Ishikawa (cell line): ENCODE results near the gene SNRK.

ENCODE experiments used
- CEBPB ChIP-seq: IDR thresholded peaks from 2 replicates; pipeline ENCODE4 v1.6.1; 2012
- CREB1 ChIP-seq: IDR thresholded peaks from 2 replicates; pipeline ENCODE4 v1.6.1; 2012; ENCODE audit warnings: low read depth
- EGR1 ChIP-seq: IDR thresholded peaks from 2 replicates; pipeline ENCODE4 v1.6.1; 2012
- EP300 ChIP-seq: IDR thresholded peaks from 2 replicates; pipeline ENCODE4 v1.6.1; 2012; ENCODE audit warnings: borderline replicate concordance
- FOXM1 ChIP-seq: IDR thresholded peaks from 2 replicates; pipeline ENCODE4 v1.6.1; 2012; ENCODE audit warnings: low read depth, borderline replicate concordance
- MAX ChIP-seq: IDR thresholded peaks from 2 replicates; pipeline ENCODE4 v1.6.1; 2012
- NFIC ChIP-seq: IDR thresholded peaks from 2 replicates; pipeline ENCODE4 v1.6.1; 2012
- RAD21 ChIP-seq: IDR thresholded peaks from 2 replicates; pipeline ENCODE4 v1.6.1; 2012; ENCODE audit warnings: low read depth
- REST ChIP-seq: IDR thresholded peaks from 2 replicates; pipeline ENCODE4 v1.6.1; 2012; ENCODE audit warnings: low read depth, mild to moderate bottlenecking
- TAF1 ChIP-seq: IDR thresholded peaks from 2 replicates; pipeline ENCODE4 v1.6.1; 2012; ENCODE audit warnings: low read depth, mild to moderate bottlenecking
- TEAD4 ChIP-seq: IDR thresholded peaks from 2 replicates; pipeline ENCODE4 v1.6.1; 2012
- YY1 ChIP-seq: IDR thresholded peaks from 2 replicates; pipeline ENCODE4 v1.6.1; 2012; ENCODE audit warnings: low read depth

- TF ChIP-seq NFIC (no peak), REST (no peak), CREB1 (no peak), EGR1 (no peak), EP300 (no peak), TEAD4 (no peak), MAX (no peak), RAD21 (no peak), CEBPB (no peak), TAF1 (no peak), FOXM1 (no peak), YY1 (no peak)
Measured at GRCh38 chr3:43285644-43286043, 696 bp upstream of the SNRK start.
